ENCODE measurements around the gene PTBP2.

PTBP2 gene

DNA sequence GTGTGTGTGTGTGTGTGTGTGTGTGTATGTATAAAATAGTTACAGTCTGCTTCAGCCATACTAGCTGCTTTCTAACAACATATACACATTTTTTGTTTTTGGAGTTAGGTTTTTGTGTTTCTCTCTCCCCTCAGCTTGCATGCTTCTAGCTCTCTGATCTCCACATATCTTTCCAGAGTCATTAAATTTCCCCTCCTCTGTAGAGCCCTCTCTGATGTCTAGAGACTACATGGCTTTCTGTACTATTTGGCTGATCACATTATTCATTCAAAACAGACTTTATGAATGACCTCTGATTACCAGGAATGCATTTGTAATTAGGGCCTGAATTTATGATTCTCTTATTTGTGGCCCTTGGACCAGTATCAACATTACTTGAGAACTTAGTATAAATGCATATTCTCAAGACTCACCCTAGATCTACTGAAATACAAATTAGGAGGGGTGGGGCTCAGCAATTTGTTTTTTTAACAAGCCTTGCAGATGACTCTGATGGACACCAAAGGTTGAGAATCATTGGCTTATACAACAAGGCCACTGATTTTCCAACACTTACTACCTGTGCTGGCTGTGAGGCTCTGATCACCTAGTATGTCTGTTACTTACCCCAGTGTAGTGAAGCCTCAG, 104.5 kb downstream of the PTBP2 start:
- no peak for DNase-seq

- DNase-seq = no peak
Observed at GRCh38 chr1:96833376-96833775, 111.8 kb downstream of the PTBP2 start.

DNA sequence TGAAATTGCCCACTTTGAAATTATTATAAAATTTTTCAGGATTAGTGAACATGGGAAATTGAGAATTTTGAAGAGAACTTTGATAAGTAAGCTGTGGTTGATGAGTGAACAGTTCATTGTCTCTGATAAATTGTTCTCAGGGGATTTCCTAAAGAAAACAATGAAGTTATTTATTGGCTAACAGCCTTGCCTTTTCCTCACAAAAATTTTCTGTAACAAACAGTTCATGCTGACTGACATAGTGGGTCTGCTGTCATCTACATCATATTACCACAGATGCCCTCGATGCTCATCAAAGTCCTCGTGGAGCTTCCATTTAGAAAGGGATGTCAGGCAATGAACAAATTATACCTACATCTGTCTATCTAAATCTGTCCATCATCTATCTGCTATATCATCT, 113.4 kb downstream of the PTBP2 start:
- no peak for DNase-seq

DNA sequence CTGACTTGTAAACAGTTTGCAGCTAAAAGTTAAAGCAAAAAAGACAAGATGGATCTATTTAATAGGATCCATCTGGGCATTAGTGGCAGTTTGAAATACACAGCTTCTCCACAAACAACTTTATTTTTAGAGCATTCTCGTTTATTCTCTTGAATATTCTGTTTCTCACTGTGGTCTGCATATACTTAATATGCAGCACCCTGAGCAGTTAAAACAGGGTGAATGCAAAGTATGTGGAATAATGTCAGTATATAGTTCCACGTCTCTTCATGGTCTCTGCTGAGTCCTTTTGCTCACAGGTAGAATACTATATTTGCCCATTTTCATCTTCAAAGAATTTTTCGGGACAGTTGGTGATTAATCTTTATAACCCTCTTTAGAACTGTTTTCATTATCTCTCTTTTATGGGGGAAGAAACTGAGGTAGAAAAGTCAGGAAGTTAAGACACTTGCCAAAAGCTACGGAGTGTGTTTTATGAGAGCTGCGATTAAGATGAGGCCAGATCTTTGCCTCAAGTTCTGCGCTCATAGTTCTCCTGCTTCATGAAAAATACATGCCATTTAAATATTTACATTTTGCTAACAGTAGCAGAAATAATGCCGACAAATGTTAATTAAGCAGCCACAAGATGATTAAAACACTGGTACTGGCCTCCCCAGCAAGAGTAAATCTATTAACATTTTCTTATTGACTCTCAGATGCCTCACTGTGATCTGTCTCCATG, 115.6 kb downstream of the PTBP2 start:
- no peak for DNase-seq

GRCh38 chr1:96837781-96838216, 116.2 kb downstream of the PTBP2 start:
- DNase-seq = no peak

- DNase-seq = no peak
Observed at GRCh38 chr1:96840396-96840795, 118.8 kb downstream of the PTBP2 start.

- DNase-seq = no peak
Observed at GRCh38 chr1:96842215-96842614, 120.6 kb downstream of the PTBP2 start.

DNA sequence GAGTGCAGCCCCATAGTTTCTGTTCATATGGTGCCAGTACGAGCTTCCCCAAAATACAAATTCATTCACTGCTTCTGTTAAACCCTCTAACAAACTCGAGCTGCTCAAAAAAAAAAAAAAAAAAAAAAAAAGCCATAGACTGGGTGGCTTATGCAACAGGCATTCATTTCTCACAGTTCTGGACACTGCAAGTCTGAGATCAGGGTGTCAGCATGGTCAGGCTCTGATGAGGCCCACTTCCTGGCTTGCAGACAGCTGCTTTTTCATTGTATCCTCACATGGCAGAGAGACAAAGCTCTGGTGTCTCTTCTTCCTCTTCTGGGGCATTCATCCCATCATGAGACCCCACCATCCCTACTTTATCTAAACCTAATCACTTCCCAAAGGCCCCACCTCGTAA, 121.6 kb downstream of the PTBP2 start:
- no peak for DNase-seq

DNA sequence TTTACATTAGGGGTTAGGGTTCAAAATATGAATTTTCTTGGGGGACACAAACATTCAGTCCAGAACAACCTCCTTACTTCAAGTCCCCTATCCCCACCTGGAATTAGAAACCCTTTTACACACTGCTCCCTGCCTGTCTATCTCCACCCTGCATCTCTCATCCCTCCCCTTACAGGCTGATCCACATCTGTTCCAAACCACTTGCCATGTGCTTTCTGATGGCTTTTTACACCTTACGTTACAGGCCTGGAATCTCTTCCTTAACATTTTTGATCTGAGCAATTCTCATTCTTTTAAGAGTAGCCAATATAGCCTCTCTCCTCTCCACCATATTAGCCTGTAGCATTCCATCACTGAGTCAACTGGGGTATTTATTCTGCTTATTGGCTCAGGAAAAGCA, 122.0 kb downstream of the PTBP2 start:
- DNase-seq = no peak

DNA sequence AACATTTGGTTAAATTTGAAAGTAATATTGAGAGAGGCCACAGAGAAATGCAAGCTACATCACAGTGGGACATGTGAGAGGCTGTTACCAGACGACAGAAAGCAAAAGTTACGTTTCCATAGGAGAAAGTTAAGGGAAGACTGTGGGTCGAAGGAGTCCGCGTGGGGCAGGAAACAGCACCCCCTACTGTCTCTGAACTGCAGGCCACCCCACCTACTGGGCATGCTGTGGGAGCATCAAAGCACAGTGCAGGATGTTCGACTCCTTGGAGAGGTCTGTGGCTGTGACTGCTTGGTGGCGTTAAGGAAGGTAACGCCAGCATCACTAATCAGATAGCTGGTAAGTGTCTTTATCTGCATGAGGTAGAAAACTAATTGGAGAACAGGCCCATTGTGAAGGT, 123.9 kb downstream of the PTBP2 start:
- peak; percentile 58 for DNase-seq

GRCh38 chr1:96861836-96862235, 140.3 kb downstream of the PTBP2 start:
- DNase-seq = no peak

DNA sequence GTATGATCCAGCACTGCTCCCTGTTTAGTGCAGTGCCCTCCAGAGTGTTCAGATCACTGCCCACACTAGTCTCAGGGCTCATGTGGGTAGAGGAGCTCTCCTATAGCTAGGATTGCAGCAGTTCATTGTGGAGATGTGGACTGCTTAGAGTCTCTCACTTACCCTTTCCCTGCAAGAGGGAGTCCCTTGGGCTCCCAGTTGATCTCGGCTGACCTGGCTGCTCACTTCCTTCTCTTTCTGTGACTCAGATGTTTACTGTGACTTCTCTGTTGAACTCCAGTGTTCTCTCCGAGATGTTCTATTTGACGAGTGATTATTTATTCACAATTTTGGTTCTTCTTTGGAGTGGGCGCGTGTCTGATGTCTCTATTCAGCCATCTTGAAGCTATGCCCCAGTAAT, 141.9 kb downstream of the PTBP2 start:
- no peak for DNase-seq
